C4-2B (cell line): ENCODE results near the gene FEM1B.

Experiments
- H3K27ac ChIP-seq: fragments of 450-650 bp; 2 replicates; pipeline ENCODE4 v1.5.1; 2017
- CTCF ChIP-seq: fragments of 450-650 bp; conservative IDR thresholded peaks from 2 replicates; pipeline ENCODE4 v1.5.1; 2017; ENCODE audit warnings: mild to moderate bottlenecking
- ZFX ChIP-seq: fragments of 450-650 bp; IDR thresholded peaks from 2 replicates; pipeline ENCODE4 v1.6.1; 2017

Gene FEM1B

DNA sequence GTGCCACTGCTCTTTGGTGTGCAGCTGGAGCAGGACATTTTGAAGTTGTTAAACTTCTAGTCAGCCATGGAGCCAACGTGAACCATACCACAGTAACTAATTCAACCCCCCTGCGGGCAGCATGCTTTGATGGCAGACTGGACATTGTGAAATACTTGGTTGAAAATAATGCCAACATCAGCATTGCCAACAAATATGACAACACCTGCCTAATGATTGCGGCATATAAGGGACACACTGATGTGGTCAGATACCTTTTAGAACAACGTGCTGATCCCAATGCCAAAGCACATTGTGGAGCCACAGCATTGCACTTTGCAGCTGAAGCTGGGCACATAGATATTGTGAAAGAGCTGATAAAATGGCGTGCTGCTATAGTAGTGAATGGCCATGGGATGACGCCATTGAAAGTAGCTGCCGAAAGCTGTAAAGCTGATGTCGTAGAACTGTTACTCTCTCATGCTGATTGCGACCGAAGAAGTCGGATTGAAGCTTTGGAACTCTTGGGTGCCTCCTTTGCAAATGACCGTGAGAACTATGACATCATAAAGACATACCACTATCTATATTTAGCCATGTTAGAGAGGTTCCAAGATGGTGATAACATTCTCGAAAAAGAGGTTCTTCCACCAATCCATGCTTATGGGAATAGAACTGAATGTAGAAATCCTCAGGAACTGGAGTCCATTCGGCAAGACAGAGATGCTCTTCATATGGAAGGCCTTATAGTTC, 12.2 kb downstream of the FEM1B start:
- H3K27ac ChIP-seq, result no peak overlapping the region
- TF ChIP-seq CTCF (no peak), ZFX (no peak)

- no peak overlapping the region; the same call in 1 of the 2 replicates for H3K27ac ChIP-seq
- TF ChIP-seq CTCF, result no peak
- TF ChIP-seq ZFX, result no peak
Observed at GRCh38 chr15:68290715-68291114, 13.2 kb downstream of the FEM1B start.

GRCh38 chr15:68292157-68292781, 14.7 kb downstream of the FEM1B start:
- H3K27ac ChIP-seq, result no peak overlapping the region

DNA sequence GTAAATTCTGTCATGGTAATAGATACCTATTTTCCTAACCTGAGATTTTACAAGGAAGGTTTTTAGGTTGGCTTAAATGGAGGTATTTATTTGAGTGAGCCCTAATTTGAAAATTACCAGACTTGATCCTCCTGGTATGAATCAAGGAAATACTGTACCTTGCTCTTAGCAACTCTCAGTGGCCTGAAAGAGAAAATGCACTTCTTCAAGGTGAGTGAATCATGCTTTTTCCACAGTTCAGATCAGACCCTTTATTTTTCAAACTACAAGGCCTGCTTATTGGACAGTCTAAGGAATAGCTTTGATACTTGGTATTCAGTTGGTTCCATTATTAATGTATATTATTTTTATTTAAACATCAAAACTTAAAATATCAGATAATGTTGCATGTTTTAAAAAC, 15.4 kb downstream of the FEM1B start:
- no peak for TF ChIP-seq ZFX
- TF ChIP-seq CTCF, result no peak

More at GRCh38 chr15:68292157-68292781, 14.7 kb downstream of the FEM1B start:
- no peak for TF ChIP-seq CTCF
- no peak for TF ChIP-seq ZFX

GRCh38 chr15:68295014-68295805, 17.7 kb downstream of the FEM1B start:
- no peak for TF ChIP-seq CTCF
- no peak for TF ChIP-seq ZFX
- H3K27ac ChIP-seq, result no peak overlapping the region

More for the DNA sequence above, 15.4 kb downstream of the FEM1B start:
- H3K27ac ChIP-seq, result no peak overlapping the region

DNA sequence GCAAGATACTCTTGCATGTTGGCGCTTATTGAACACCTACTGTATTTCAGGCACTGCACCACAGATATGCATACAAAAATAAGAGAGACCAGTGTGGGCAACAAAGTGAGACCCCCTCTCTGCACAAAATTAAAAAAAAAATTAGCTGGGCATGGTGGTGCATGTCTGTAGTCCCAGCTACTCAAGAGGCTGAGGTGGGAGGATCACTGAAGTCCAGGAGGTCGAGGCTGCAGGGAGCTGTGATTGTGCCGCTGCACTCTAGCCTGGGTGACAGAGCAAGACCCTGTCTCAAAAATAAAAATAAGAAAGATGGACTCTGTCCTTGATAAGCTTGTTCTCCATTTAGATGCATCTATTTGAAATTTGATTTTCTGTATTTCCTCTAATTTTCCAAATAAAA, 20.8 kb downstream of the FEM1B start:
- H3K27ac ChIP-seq, result no peak overlapping the region

More for the DNA sequence above, 20.8 kb downstream of the FEM1B start:
- TF ChIP-seq CTCF (no peak), ZFX (no peak)
